Measurements from ENCODE around the gene ZNF474.

Gene ZNF474

DNA sequence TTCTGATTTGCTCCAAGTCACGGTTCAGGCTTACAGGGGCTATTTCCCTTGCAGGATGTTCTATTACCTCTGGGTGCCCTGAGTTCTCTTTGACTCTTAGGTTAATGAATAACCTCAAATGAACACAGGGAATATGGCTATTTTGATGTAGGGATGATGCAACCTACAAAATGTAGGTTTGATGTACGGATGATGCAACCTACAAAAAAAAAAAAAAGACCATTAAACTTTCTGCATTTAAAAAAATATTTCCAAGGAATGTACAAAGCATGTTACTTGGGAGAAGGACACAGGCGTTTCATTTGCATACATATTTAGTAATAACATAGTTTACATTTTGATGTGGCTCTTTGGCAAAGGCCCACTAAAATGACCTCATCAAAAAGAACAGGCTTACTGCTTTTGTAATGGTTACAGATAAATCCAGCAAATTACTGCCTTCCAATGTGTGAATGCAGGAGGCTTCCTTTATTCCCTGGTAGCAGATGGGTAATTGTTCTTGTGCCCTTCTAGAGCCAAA, 36.3 kb downstream of the ZNF474 start:
- peak; percentile 68 for DNase-seq (ENCODE audit: low read depth)
- TF ChIP-seq, protein P1, sequence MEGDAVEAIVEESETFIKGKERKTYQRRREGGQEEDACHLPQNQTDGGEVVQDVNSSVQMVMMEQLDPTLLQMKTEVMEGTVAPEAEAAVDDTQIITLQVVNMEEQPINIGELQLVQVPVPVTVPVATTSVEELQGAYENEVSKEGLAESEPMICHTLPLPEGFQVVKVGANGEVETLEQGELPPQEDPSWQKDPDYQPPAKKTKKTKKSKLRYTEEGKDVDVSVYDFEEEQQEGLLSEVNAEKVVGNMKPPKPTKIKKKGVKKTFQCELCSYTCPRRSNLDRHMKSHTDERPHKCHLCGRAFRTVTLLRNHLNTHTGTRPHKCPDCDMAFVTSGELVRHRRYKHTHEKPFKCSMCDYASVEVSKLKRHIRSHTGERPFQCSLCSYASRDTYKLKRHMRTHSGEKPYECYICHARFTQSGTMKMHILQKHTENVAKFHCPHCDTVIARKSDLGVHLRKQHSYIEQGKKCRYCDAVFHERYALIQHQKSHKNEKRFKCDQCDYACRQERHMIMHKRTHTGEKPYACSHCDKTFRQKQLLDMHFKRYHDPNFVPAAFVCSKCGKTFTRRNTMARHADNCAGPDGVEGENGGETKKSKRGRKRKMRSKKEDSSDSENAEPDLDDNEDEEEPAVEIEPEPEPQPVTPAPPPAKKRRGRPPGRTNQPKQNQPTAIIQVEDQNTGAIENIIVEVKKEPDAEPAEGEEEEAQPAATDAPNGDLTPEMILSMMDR (conservative IDR thresholded peaks at IDR 0.05; ENCODE audit: control insufficient read depth, insufficient read depth, low read depth, low read length) = no peak
- H3K4me3 ChIP-seq (ENCODE audit: control insufficient read depth, low read depth, low read length) = no peak overlapping the region

DNA sequence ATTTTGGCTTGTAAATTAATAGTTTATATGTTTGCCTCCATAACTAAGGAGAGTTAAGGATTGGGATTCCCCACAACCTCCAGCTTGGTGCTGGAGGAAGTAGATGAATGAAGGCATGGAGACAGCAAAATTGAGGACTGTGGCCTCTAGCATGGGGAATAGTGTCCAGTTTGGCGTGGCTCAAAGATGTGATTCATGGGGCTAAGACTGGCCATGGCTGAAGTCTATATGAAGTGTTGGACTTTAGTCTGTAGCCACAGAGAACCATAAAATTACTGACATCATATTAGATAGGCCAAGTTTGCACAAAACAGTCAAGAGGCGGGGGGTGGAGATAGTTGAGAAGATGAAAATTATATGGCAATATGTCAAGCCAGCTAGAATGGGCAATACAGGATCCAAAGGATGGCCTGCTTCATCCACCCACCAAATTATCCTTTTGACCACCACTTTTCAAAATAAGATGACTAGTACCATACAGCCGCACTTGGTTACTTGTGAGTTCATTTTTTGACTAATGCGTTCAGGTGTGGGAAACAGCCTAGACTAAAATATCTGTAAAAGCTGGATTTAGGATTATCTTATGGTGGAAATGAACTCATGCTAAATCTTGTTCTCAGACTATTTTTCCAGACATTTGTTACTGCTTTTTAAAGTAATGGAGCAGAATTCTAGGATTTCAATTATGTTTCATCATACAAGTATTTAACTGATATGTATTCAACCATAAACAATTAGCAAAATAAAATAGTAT, 40.2 kb downstream of the ZNF474 start:
- TF ChIP-seq, protein P1 (conservative IDR thresholded peaks at IDR 0.05; ENCODE audit: control insufficient read depth, insufficient read depth, low read depth, low read length) = no peak
- no peak for DNase-seq (ENCODE audit: low read depth)
- no peak overlapping the region for H3K4me3 ChIP-seq (ENCODE audit: control insufficient read depth, low read depth, low read length)

- peak; percentile 64 for DNase-seq (ENCODE audit: low read depth)
- H3K4me3 ChIP-seq (ENCODE audit: control insufficient read depth, low read depth, low read length) = no peak overlapping the region
- TF ChIP-seq, protein P1 (conservative IDR thresholded peaks at IDR 0.05; ENCODE audit: control insufficient read depth, insufficient read depth, low read depth, low read length) = no peak
These were observed 41.3 kb downstream of the ZNF474 start for GRCh38 chr5:122170620-122171019.

DNA sequence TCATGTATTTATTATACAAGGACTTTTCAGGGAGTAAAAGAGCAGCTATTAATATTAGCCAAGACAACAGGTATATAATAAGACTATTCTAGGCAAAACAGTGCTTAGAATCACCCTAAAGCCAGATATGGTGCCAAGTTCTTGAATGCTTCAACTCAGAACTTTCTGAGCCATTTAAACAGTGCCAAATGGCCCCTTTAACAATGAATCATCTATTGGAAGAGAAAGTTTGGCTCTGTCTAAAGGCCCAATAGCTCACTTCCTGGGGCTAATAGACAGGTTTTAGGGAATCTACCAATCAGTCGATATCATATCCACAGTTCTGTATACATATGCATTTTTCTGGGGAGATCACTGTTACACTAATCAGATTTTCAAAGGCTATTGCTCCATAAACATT, 42.9 kb downstream of the ZNF474 start:
- peak; percentile 64 for DNase-seq (ENCODE audit: low read depth)
- H3K4me3 ChIP-seq (ENCODE audit: control insufficient read depth, low read depth, low read length) = no peak overlapping the region
- TF ChIP-seq, protein P1 (conservative IDR thresholded peaks at IDR 0.05; ENCODE audit: control insufficient read depth, insufficient read depth, low read depth, low read length) = no peak

- no peak for DNase-seq (ENCODE audit: low read depth)
These were observed 44.4 kb downstream of the ZNF474 start for GRCh38 chr5:122173474-122174415.

GRCh38 chr5:122175091-122175490, 45.7 kb downstream of the ZNF474 start:
- DNase-seq (ENCODE audit: low read depth) = no peak
- TF ChIP-seq, protein P1 (conservative IDR thresholded peaks at IDR 0.05; ENCODE audit: control insufficient read depth, insufficient read depth, low read depth, low read length) = no peak
- H3K4me3 ChIP-seq (ENCODE audit: control insufficient read depth, low read depth, low read length) = no peak overlapping the region

More at GRCh38 chr5:122173474-122174415, 44.4 kb downstream of the ZNF474 start:
- TF ChIP-seq, protein P1 (conservative IDR thresholded peaks at IDR 0.05; ENCODE audit: control insufficient read depth, insufficient read depth, low read depth, low read length) = no peak
- H3K4me3 ChIP-seq (ENCODE audit: control insufficient read depth, low read depth, low read length) = no peak overlapping the region

Data from fibroblast of mammary gland (primary cell).